SH-SY5Y (cell line): ENCODE data around the gene TM7SF2.

Source experiments
- GATA2 ChIP-seq: IDR thresholded peaks from 2 replicates; pipeline ENCODE4 v1.6.1; 2011; ENCODE audit warnings: mild to moderate bottlenecking, low read depth, low read length
- GATA3 ChIP-seq: IDR thresholded peaks from 2 replicates; pipeline ENCODE4 v1.6.1; 2011; ENCODE audit warnings: low read depth, mild to moderate bottlenecking, low read length, moderate library complexity

GRCh38 chr11:65119670-65119995 is 8.0 kb downstream of the TM7SF2 start:
- TF ChIP-seq GATA3 (no peak), GATA2 (no peak)
